Esophagus muscularis mucosa (tissue), 4 donors: Measurements from ENCODE around the gene CSNK1D. TPM values are rescaled to one million over a fixed set of nuclear protein-coding genes. Genes with fewer than 3 reads are reported as not detected.

ENCODE experiments used
- DNase-seq: peaks from one replicate; pipeline ENCODE4 v3.0.0-alpha.2; 2017; ENCODE audit errors: extremely low spot score
- H3K27ac ChIP-seq, 4 donors: fragments of 200-600 bp; sonication (generic); replicated peaks in 1 of 4; 1 replicate in 3 of 4; 2 replicates in 1 of 4; pipeline ENCODE4 v1.5.1; 2016 to 2019; ENCODE audit warnings: mild to moderate bottlenecking in 1 of 4
- H3K27me3 ChIP-seq, 4 donors: fragments of 200-600 bp; sonication (generic); one replicate each; pipeline versions ENCODE4 v1.5.1 to v1.6.0; 2016 to 2019
- H3K36me3 ChIP-seq, 4 donors: fragments of 200-600 bp; sonication (generic); one replicate each; pipeline ENCODE4 v1.5.1; 2016 to 2019
- H3K4me1 ChIP-seq, 4 donors: fragments of 200-600 bp; sonication (generic); one replicate each; pipeline ENCODE4 v1.5.1; 2016 to 2019
- H3K4me3 ChIP-seq, 4 donors: fragments of 200-600 bp; sonication (generic); 1 replicate in 2 of 4; 2 replicates in 2 of 4; pipeline ENCODE4 v1.5.1; 2016 to 2019; ENCODE audit warnings: mild to moderate bottlenecking in 4 of 4, moderate library complexity in 1 of 4
- H3K9me3 ChIP-seq, 4 donors: fragments of 200-600 bp; sonication (generic); 1 replicate in 3 of 4; 2 replicates in 1 of 4; pipeline ENCODE4 v1.5.1; 2016 to 2019
- EP300 ChIP-seq: sonication (generic); formaldehyde crosslinking; IDR thresholded peaks from one replicate; pipeline ENCODE4 v1.6.1; 2017; ENCODE audit warnings: antibody characterized with exemption
- POLR2A ChIP-seq: fragments of 450-650 bp; IDR thresholded peaks from one replicate; pipeline ENCODE4 v1.6.1; 2017; ENCODE audit warnings: antibody characterized with exemption, moderate library complexity, mild to moderate bottlenecking, low read depth
- POLR2AphosphoS5 ChIP-seq, 2 donors: sonication (generic); formaldehyde crosslinking; IDR thresholded peaks; one replicate each; pipeline ENCODE4 v1.6.1; 2017; ENCODE audit warnings: antibody characterized with exemption in 2 of 2
- WGBS: methylation state at CpG from one replicate; pipeline ENCODE4 v1.1.5; 2018; 5-methylcytosine and 5-hydroxymethylcytosine counted together
- intact Hi-C: fragments of 100-400 bp; cut with DNase I; formaldehyde crosslinking; loops from one replicate; pipeline ENCODE4 v1.15.1; 2023
- total RNA-seq, 4 donors: library from RNA; depleted of rRNA; stranded (reverse); fragments of >200 nt; gene quantifications; one replicate each; pipeline versions ENCODE4 v1.1.0 to v1.2.1, GENCODE V29; 2016
- TF ChIP-seq, protein P1 (sequence below), 3 experiments: fragments of 200-600 bp in 2 of 3; fragments of 450-650 bp in 1 of 3; sonication (generic) in 2 of 3; IDR thresholded peaks; one replicate each; pipeline ENCODE4 v1.5.1; 2017 to 2019; ENCODE audit warnings: antibody characterized with exemption in 3 of 3, mild to moderate bottlenecking in 2 of 3, moderate library complexity in 1 of 3

The CSNK1D gene
- total RNA-seq, 4 donors from 2014 or later = 47.2 to 65.5 (median 61.0) TPM

DNA sequence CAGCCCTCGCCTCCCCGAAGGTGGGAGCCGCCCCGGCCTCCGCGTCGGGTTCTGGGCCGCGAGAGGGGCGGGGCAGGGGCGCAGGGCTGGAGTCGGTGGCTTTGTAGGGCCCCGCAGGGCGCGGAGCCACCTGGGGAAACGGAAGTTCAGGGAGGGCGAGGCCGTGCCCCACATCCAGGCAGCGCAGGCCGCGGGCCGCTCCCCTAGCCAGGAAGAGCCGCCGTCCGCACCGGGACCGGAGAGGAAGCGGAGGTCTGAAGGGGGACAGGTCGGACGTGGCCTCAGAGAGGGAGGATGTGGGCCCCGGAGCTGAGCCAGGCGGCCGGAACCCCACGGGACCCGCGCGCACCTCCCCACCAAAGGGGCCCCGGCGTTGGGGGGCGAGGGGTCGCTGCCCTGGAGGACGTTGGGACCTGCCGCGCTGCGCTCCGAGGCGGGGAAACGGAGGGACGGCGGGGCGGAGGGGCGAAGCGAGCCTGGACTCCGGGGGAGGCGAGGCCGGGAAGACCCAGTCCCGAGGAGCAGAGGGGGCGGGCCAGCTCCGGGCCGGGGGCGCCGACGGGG, 45.1 kb downstream of the CSNK1D start:
- Histone ChIP-seq H3K27me3 (peaks cover 0 to 5% (median 0%) of the 10 kb centered on the region in 4 donors), H3K4me3 (peak overlapping the region; percentile 63 to 76 (median 74)), H3K4me1 (peaks cover 45 to 67% (median 56%) of the 10 kb centered on the region in 4 donors), H3K9me3 (no peaks in the 10 kb centered on the region), H3K36me3 (no peaks in the 10 kb centered on the region), H3K27ac (peak overlapping the region; percentile 89 to 93 (median 92))
- intact Hi-C loops = no loop called here
- 51% methylated on average over 7 of the region's 63 CpGs for WGBS
- no peak for DNase-seq
- TF ChIP-seq POLR2A = no peak
- peak in 1 of 2 donors; percentile 44 for TF ChIP-seq POLR2AphosphoS5 (IDR thresholded peaks at IDR 0.05)

- TF ChIP-seq EP300 (no peak), POLR2AphosphoS5 (IDR thresholded peaks at IDR 0.05) (no peak), POLR2A (no peak)
- TF ChIP-seq, protein P1, sequence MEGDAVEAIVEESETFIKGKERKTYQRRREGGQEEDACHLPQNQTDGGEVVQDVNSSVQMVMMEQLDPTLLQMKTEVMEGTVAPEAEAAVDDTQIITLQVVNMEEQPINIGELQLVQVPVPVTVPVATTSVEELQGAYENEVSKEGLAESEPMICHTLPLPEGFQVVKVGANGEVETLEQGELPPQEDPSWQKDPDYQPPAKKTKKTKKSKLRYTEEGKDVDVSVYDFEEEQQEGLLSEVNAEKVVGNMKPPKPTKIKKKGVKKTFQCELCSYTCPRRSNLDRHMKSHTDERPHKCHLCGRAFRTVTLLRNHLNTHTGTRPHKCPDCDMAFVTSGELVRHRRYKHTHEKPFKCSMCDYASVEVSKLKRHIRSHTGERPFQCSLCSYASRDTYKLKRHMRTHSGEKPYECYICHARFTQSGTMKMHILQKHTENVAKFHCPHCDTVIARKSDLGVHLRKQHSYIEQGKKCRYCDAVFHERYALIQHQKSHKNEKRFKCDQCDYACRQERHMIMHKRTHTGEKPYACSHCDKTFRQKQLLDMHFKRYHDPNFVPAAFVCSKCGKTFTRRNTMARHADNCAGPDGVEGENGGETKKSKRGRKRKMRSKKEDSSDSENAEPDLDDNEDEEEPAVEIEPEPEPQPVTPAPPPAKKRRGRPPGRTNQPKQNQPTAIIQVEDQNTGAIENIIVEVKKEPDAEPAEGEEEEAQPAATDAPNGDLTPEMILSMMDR (IDR thresholded peaks at IDR 0.05) = no peak
- no peak for DNase-seq
- WGBS = 85% methylated on average over 10 of the region's 18 CpGs
- Histone ChIP-seq H3K4me3 (peak overlapping the region; percentile 63 to 76 (median 74)), H3K9me3 (no peaks in the 10 kb centered on the region), H3K4me1 (peaks cover 40 to 62% (median 50%) of the 10 kb centered on the region in 4 donors), H3K27me3 (peaks cover 0 to 5% (median 0%) of the 10 kb centered on the region in 4 donors), H3K36me3 (no peaks in the 10 kb centered on the region), H3K27ac (peak overlapping the region; percentile 89 to 93 (median 92))
- intact Hi-C loops = no loop called here
Measured at GRCh38 chr17:82227629-82228277, 45.7 kb downstream of the CSNK1D start.

- no CpG with 5 or more reads among the region's 16 CpGs for WGBS
- Histone ChIP-seq H3K4me1 (peaks cover 33 to 55% (median 42%) of the 10 kb centered on the region in 4 donors), H3K9me3 (no peaks in the 10 kb centered on the region), H3K36me3 (no peaks in the 10 kb centered on the region), H3K27ac (peak overlapping the region in 1 of 4 donors; percentile 93), H3K27me3 (peaks cover 0 to 5% (median 0%) of the 10 kb centered on the region in 4 donors), H3K4me3 (no peak overlapping the region)
- intact Hi-C loops = no loop called here
- DNase-seq = no peak
- TF ChIP-seq EP300 (no peak), POLR2A (peak; percentile 12)
Measured at GRCh38 chr17:82226809-82227628, 46.5 kb downstream of the CSNK1D start.

GRCh38 chr17:82226146-82226808, 47.2 kb downstream of the CSNK1D start:
- Histone ChIP-seq H3K9me3 (no peaks in the 10 kb centered on the region), H3K4me1 (peaks cover 25 to 47% (median 35%) of the 10 kb centered on the region in 4 donors), H3K27me3 (peaks cover 0 to 5% (median 0%) of the 10 kb centered on the region in 4 donors), H3K4me3 (no peak overlapping the region), H3K36me3 (no peaks in the 10 kb centered on the region), H3K27ac (no peak overlapping the region)
- DNase-seq = no peak
- TF ChIP-seq POLR2A (no peak), EP300 (no peak), POLR2AphosphoS5 (IDR thresholded peaks at IDR 0.05) (no peak)
- TF ChIP-seq, protein P1 (IDR thresholded peaks at IDR 0.05) = no peak
- intact Hi-C loops = no loop called here
- WGBS = 94% methylated on average over 10 of the region's 15 CpGs

DNA sequence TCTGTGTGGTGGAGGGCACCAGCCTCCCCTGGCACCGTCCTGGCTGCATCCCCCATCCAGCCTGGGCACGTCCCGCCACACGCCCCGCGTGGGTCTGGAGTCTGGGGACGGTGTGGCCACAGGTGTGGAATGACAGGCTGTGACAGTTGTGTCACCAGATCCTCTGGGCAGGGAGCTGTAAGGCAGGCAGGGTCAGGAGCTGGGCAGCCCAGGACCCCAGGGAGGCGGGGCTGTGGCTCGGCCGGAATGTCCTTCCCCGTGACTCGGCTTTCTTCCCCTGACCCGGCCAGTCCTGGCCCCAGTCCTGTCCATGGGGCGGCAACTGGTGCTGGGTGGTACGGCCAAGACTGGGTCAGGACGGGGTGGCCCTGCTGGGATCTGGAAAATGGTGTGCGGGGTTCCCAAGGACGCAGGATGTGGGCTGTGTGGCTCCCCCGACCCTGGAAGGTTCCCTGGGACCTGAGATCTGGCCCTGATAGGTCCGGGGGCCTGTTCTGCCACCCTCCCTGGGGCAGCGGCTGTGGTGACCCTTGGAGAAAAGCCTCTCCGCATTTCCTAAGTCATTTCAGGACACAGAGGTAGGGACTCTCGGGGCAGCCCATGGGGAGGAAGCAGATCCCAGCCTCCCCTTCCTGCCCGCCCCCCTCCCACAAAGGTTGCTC, 48.0 kb downstream of the CSNK1D start:
- intact Hi-C loops = no loop called here
- H3K27me3 ChIP-seq = peaks cover 0 to 5% (median 0%) of the 10 kb centered on the region in 4 donors
- no peak overlapping the region for H3K27ac ChIP-seq
- H3K4me3 ChIP-seq = no peak overlapping the region
- WGBS = 62% methylated on average over 12 of the region's 24 CpGs
- peaks cover 19 to 39% (median 27%) of the 10 kb centered on the region in 4 donors for H3K4me1 ChIP-seq
- TF ChIP-seq POLR2A (no peak), EP300 (no peak), POLR2AphosphoS5 (IDR thresholded peaks at IDR 0.05) (no peak)
- TF ChIP-seq, protein P1 (IDR thresholded peaks at IDR 0.05) = no peak
- no peaks in the 10 kb centered on the region for H3K9me3 ChIP-seq
- no peak for DNase-seq
- no peaks in the 10 kb centered on the region for H3K36me3 ChIP-seq
